Heart left ventricle (tissue), 16 donors: ENCODE results near the gene MRPS15. TPM values are rescaled to one million over a fixed set of nuclear protein-coding genes. Genes with fewer than 3 reads are reported as not detected.

Source experiments
- ATAC-seq, 4 donors: fragments of 200-7000 bp; cut with Tn5 transposase; one replicate each; pipeline ENCODE4 v1.9.1; 2020 to 2022; ENCODE audit warnings: moderate library complexity in 4 of 4, mild to moderate bottlenecking in 3 of 4, moderate number of reproducible peaks in 1 of 4
- DNase-seq, 5 donors: peaks; one replicate each; pipeline ENCODE4 v3.0.0-alpha.2; 2020
- H3K27ac ChIP-seq, 12 donors: fragments of 200-600 bp; sonication (generic) in 4 of 12; one replicate each; pipeline versions ENCODE4 v1.5.0 to v1.8.0; 2016 to 2022; ENCODE audit warnings: mild to moderate bottlenecking in 2 of 12
- H3K27me3 ChIP-seq, 9 donors: fragments of 200-600 bp; sonication (generic) in 2 of 9; one replicate each; pipeline versions ENCODE4 v1.5.1 to v1.8.0; 2016 to 2022; ENCODE audit warnings: mild to moderate bottlenecking in 3 of 9
- H3K36me3 ChIP-seq, 9 donors: fragments of 200-600 bp; sonication (generic) in 2 of 9; one replicate each; pipeline versions ENCODE4 v1.5.0 to v1.8.0; 2018 to 2022; ENCODE audit warnings: mild to moderate bottlenecking in 2 of 9
- H3K4me1 ChIP-seq, 12 donors: fragments of 200-600 bp; sonication (generic) in 4 of 12; one replicate each; pipeline versions ENCODE4 v1.5.0 to v1.8.0; 2016 to 2022; ENCODE audit warnings: mild to moderate bottlenecking in 3 of 12
- H3K4me3 ChIP-seq, 12 donors: fragments of 200-600 bp; sonication (generic) in 4 of 12; one replicate each; pipeline versions ENCODE4 v1.5.0 to v1.8.0; 2017 to 2022; ENCODE audit warnings: mild to moderate bottlenecking in 9 of 12, moderate library complexity in 4 of 12
- H3K9me3 ChIP-seq, 12 donors: fragments of 200-600 bp; sonication (generic) in 4 of 12; one replicate each; pipeline versions ENCODE4 v1.5.0 to v1.8.0; 2016 to 2022; ENCODE audit warnings: mild to moderate bottlenecking in 1 of 12
- CTCF ChIP-seq, 12 donors: fragments of 200-600 bp; sonication (generic) in 4 of 12; IDR thresholded peaks; one replicate each; pipeline versions ENCODE4 v1.5.0 to v1.8.0; 2018 to 2022; ENCODE audit warnings: antibody characterized with exemption in 12 of 12, mild to moderate bottlenecking in 5 of 12
- POLR2A ChIP-seq, 2 donors: fragments of 450-650 bp; IDR thresholded peaks; one replicate each; pipeline ENCODE4 v1.6.1; 2017; ENCODE audit warnings: antibody characterized with exemption in 2 of 2, mild to moderate bottlenecking in 2 of 2, moderate library complexity in 2 of 2
- WGBS, 4 donors: extraction: QIAGEN DNeasy Blood & Tissue Kit in 2 of 4; methylation state at CpG; one replicate each; pipeline versions ENCODE4 v1.1.5 to v1.1.7; 2013 to 2018; 5-methylcytosine and 5-hydroxymethylcytosine counted together
- intact Hi-C, 10 donors: fragments of 100-400 bp; cut with DNase I; formaldehyde crosslinking; loops; one replicate each; pipeline versions ENCODE4 v1.11.1 to v1.14.2; 2022
- polyA plus RNA-seq, 2 donors: library from polyadenylated mRNA; stranded (reverse); fragments of 200-250 nt; gene quantifications; one replicate each; pipeline ENCODE4 v1.2.3, GENCODE V29; 2013
- total RNA-seq, 9 donors: library from RNA; depleted of rRNA in 2 of 9; stranded (reverse); fragments of >200 nt in 2 of 9; fragmentation: NEBNext Ultra II Directional in 3 of 9; extraction: Animal tissue kit (Norgen Biotek cat#: 25700) in 3 of 9; gene quantifications; one replicate each; pipeline versions ENCODE4 v1.1.0 to v1.2.4, GENCODE V29; 2016 to 2023
- donor health status: ischemic (EF 13 %, LVEDD 7.1; RV severe dilation, severe dysfunction).
- donor health status: healthy with polysubstance abuse.
- donor health status: DM: no; HTN: yes; CAD: no.
- donor health status: DM: no; HTN: no; CAD: no.
- donor health status: ischemic (EF 25% LVEDD 6.9; RV normal size, moderate dysfunction).
- donor health status: ischemic (EF 25% LVEDD 5.7; RV mildly dilated, moderate dysfunction).
- donor health status: healthy.
- donor health status: DM: yes; HTN: yes; CAD: no.
- donor health status: ischemic (EF 35%, LVEDD 5.7; RV mildly dilated, moderate dysfunction).
- donor health status: nonischemic (EF 11% LVEDD 7.7; RV severe dilation, severe dysfunction).
- donor health status: DM: yes; HTN: yes; CAD: no.
- donor health status: PGD.
- donor health status: ischemic (EF 29% LVEDD 5.4; RV normal size, mild dysfunction).
- donor health status: nonischemic (EF 23%, LVEDD 6.1; RV moderate dilation, normal function).

Gene MRPS15
- total and polyA plus RNA-seq, 11 donors: 83.5 to 396 (median 108) TPM

GRCh38 chr1:36415661-36416326 lies 48.4 kb downstream of the MRPS15 start:
- peaks cover 0 to 7% (median 0%) of the 10 kb centered on the region in 9 donors for H3K36me3 ChIP-seq
- no peaks in the 10 kb centered on the region for H3K27me3 ChIP-seq
- no peak overlapping the region for H3K4me3 ChIP-seq
- no peak for TF ChIP-seq POLR2A (IDR thresholded peaks at IDR 0.05)
- TF ChIP-seq CTCF (IDR thresholded peaks at IDR 0.05): no peak
- peaks cover 0 to 19% (median 8%) of the 10 kb centered on the region in 12 donors for H3K4me1 ChIP-seq
- no peak overlapping the region for H3K27ac ChIP-seq
- intact Hi-C loops: loop anchor here in 1 of 10 donors (5.0 kb wide), 1 partner anchor 313 kb away; no protein-coding TSS in a partner anchor
- 88 to 93% (median 90%) methylated on average over 15 of the region's 15 CpGs for WGBS, 4 donors
- no peaks in the 10 kb centered on the region for H3K9me3 ChIP-seq
- DNase-seq: no peak
- ATAC-seq: no peak

- no peak for DNase-seq
- peaks cover 0 to 6% (median 0%) of the 10 kb centered on the region in 12 donors for H3K4me1 ChIP-seq
- H3K27ac ChIP-seq: no peak overlapping the region
- H3K36me3 ChIP-seq: peaks cover 0 to 7% (median 0%) of the 10 kb centered on the region in 9 donors
- WGBS, 4 donors: 84 to 92% (median 90%) methylated on average over 4 of the region's 4 CpGs
- no peak for ATAC-seq
- TF ChIP-seq CTCF (IDR thresholded peaks at IDR 0.05): no peak
- no peak for TF ChIP-seq POLR2A (IDR thresholded peaks at IDR 0.05)
- intact Hi-C loops: no loop called here
- H3K4me3 ChIP-seq: no peak overlapping the region
- H3K9me3 ChIP-seq: no peaks in the 10 kb centered on the region
- no peaks in the 10 kb centered on the region for H3K27me3 ChIP-seq
Observed at GRCh38 chr1:36414384-36414783, 49.8 kb downstream of the MRPS15 start.

GRCh38 chr1:36411674-36412648 lies 52.2 kb downstream of the MRPS15 start:
- Histone ChIP-seq H3K9me3 (no peaks in the 10 kb centered on the region), H3K36me3 (no peaks in the 10 kb centered on the region), H3K27me3 (no peaks in the 10 kb centered on the region), H3K4me3 (no peak overlapping the region), H3K4me1 (peaks cover 0 to 6% (median 0%) of the 10 kb centered on the region in 12 donors), H3K27ac (no peak overlapping the region)
- DNase-seq: no peak
- intact Hi-C loops: no loop called here
- 62 to 70% (median 66%) methylated on average over 11 of the region's 11 CpGs for WGBS, 4 donors
- peak in 1 of 4 donors; percentile 18 for ATAC-seq
- TF ChIP-seq CTCF (IDR thresholded peaks at IDR 0.05) (no peak), POLR2A (IDR thresholded peaks at IDR 0.05) (no peak)

- Histone ChIP-seq H3K27ac (no peak overlapping the region), H3K9me3 (no peaks in the 10 kb centered on the region), H3K4me3 (no peak overlapping the region), H3K4me1 (peaks cover 0 to 6% (median 0%) of the 10 kb centered on the region in 12 donors), H3K27me3 (no peaks in the 10 kb centered on the region), H3K36me3 (no peaks in the 10 kb centered on the region)
- WGBS, 4 donors: 63 to 65% (median 65%) methylated on average over 2 of the region's 2 CpGs
- no peak for ATAC-seq
- intact Hi-C loops: no loop called here
- DNase-seq: no peak
- TF ChIP-seq CTCF (IDR thresholded peaks at IDR 0.05): no peak
- no peak for TF ChIP-seq POLR2A (IDR thresholded peaks at IDR 0.05)
Observed at GRCh38 chr1:36408479-36408878, 55.7 kb downstream of the MRPS15 start.
